Esophagus squamous epithelium (tissue), 4 donors: ENCODE measurements around the gene DKC1.

Experiments
- CTCF ChIP-seq, 6 experiments: fragments of 450-650 bp in 4 of 6; fragments of 200-600 bp in 2 of 6; sonication (generic) in 2 of 6; IDR thresholded peaks; one replicate each; pipeline ENCODE4 v1.5.1; 2016 to 2019; ENCODE audit warnings: antibody characterized with exemption in 6 of 6, mild to moderate bottlenecking in 4 of 6, moderate library complexity in 4 of 6
- POLR2A ChIP-seq, 4 donors: fragments of 450-650 bp; IDR thresholded peaks; one replicate each; pipeline ENCODE4 v1.6.1; 2017; ENCODE audit warnings: antibody characterized with exemption in 4 of 4, mild to moderate bottlenecking in 4 of 4, moderate library complexity in 3 of 4

GRCh38 chrX:154735695-154736393, 26.8 kb upstream of the DKC1 start:
- TF ChIP-seq POLR2A (IDR thresholded peaks at IDR 0.05) (no peak), CTCF (IDR thresholded peaks at IDR 0.05) (no peak)
